CD4-positive, alpha-beta T cell treated with Interleukin-15 for 1 hour (primary cell): ENCODE results near the gene DAAM1.

Experiments
- DNase-seq: peaks from one replicate; pipeline ENCODE4 v3.0.0-alpha.2; 2020

DAAM1 gene

DNA sequence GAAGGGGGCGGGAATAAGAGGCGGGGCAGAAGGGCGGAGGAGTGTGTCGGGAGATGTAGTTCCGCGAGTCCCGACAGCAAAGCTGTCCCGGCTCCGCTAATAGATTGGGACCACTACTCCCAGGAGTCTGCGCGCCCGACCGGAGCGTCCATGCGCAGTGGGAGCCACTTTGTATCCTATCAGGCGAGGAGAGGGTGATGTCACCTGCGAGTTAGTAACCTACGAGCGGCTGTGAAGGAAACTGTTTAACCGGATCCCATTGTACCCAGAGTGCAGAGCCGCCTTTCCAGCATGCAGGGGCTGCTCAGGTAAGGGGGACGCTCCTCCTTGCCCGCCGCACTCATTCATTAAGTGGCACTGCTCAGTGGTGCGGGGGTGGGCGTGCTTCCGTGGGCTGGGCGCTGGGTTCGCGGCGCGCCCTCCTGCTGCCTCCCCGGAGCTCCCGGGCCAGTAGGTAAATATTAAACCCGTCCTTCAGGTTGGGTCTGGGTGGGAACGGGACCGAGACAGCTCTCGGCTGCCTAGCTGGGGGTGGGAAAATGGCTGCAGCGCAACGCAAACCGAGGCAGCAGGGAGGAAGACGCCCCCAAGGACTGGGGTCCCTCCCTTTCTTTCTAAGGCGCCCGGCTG lies at the start of gene DAAM1:
TSS of gene DAAM1 (plus strand) at position 207 of the 630 bp plus-strand sequence. CDS start 74,811 bp downstream, outside the sequence.
- peak; percentile 98 for DNase-seq

DNA sequence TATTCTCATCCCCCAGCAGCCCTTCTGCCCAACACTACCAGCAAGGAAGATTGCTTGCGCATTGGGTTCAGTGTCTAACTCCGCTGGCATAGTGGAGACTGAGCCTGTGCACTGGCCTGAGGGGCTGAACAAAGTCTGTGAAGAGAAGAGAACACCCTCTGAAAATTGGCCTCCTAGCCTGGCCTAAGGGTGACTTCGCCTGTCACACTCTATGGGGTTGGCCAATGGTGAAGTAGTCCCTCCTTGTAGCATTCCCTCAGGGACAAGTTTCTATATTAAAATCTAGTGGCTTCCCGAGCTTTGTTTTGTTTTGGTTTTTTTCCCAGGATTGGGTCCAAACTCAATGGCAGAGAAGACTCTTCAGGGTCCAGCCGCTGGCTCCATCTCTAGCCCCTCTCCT lies 49.1 kb upstream of the DAAM1 start:
- no peak for DNase-seq

DNA sequence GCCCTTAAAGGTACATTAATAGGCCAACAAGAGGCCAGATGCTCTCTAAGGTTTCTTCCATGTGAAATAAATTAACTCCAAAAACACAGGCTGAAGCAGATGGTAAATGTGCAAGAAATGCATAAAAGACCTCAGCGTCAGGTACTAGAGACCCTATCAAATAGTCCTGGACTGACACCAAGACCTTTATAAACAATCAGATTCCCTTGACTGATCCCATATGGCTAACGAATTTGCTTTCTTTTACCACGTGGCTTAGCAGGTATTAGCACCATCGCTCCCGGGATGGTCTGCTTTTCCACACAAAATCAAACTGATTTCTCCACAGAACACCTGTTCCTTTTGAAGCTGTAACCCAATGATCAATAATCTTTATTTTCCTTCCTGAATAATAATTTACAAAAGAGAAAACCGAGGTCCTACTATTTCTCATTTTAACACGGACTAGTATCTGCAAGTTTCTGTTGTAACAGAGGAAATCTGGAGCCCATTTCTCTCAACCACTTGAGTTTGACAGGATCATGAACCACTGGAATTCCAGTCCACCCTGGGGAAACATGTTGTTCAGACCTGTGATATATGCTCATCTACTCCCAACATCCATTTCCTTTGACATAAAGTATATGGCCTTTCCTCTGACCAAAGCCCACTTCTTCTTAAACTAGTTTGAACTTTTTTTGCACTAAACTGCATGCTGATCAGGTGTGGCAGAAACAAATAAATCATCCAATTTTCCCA lies 48.2 kb upstream of the DAAM1 start:
- no peak for DNase-seq

DNA sequence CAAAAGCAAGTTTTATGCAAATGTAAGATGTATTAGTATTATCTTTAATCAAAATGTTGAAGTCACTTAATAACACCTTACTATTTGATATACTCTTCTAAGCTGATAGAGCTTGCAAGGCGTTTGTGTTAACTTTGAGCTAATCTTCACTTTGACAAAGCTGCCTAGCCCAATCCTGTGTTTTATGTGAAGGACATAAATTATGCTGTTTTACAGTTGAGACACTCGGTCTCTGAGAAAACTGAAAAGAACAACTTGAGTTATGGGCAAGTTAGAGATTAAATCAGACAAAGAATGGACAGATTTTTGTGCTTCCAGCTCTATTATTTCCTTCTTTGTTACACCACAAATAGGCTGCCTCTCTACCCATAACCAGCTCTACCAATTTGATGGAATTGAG lies 42.0 kb upstream of the DAAM1 start:
- no peak for DNase-seq

DNA sequence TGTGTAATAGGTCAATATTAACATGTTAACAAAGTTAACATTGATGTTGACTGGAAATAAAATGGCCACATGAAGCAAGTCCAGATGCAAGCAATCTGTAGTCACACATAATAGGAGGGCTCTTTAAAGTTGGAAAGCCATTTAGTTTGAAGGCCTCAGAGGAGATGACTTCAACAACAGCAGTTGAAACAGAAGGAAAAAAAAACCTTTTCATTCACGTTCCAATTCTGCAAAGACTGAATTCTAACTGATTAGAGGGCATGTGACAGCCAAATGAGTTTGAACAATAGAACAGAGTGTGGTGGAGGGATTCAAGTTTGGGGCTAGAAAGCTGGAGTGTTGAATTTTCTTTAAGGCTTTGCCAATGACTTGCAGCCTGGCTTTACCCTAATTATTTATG lies 41.5 kb upstream of the DAAM1 start:
- DNase-seq, result no peak

DNA sequence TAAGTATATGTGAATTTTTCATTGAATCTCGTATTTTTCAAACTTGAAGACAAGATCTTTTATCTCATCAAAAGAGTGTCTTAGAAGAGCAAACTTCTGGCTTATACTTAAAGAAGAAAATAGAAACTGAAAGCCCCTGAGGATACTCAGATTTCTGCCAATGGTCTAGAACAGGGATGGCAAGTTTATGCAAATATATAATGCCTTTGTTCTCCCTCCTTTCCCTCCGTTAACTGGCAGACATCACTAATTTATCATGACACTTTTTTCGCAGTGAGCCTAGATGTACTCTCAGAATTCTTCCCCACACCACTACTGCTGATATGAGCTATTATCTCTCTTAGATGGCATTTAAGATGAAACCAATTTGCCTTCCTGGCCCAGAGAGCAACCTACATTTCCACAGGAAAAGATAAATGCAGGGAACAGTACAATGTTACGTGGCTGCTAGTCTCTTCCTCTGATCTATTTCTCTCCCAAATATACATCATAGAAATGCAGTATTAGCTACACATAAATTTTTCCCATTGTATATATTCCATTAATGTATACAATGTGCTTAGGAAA lies 40.0 kb upstream of the DAAM1 start:
- no peak for DNase-seq

DNA sequence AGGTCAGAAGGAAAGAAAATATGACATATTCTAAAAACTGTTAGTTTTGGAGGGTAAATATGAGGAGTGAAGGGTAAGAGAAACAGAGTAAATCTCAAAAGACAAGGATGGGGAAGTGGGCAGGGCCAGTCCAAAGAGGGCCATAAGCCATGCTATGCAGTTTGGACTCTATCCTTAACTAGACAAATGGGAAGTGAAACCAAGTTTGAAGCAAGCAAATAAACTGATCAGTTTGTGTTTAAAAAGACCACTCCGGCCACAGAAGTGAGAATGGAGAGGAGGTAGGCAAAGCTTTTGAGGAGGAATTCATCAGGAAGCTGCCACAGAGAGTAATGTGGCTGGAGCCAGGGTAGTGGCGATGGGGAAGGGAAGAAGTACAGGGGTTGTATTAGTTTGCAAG lies 37.5 kb upstream of the DAAM1 start:
- no peak for DNase-seq

DNA sequence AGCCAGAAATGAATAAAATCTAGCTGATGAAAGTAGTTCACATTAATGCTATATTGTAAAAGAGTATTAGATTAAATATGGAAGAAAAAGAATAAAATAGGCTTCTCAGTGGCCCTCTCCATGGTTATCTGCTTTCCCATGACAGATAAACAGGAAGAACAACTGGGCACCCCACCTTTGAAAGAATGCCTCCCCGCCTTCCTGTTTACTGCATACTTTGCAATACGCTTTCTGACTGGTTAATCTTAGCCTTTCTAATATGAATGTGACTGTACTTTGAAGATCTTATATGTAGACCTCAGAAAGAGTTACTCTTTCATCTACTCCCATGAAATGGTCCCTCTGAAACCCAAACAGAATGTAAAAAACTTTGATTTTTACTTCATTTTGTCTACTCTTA lies 34.1 kb upstream of the DAAM1 start:
- DNase-seq, result no peak

DNA sequence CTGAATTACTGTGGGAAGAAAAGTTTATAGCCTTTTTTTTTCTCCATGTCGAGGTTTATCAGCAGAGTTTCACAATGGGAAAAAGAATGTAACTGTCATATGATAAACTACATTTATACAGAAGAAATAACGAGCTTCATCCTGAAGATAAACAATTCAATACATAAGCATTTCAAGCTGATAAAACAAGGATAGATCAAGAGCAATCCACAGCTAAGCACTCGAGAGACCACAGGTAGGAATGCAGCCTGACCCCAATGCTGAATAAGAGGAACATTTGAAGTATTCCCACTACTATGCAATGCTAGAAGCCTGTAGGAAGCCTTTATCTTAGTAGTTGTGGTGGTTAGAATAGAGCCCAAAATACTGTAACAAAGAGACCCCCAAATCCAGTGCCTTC lies 32.6 kb upstream of the DAAM1 start:
- DNase-seq, result no peak

DNA sequence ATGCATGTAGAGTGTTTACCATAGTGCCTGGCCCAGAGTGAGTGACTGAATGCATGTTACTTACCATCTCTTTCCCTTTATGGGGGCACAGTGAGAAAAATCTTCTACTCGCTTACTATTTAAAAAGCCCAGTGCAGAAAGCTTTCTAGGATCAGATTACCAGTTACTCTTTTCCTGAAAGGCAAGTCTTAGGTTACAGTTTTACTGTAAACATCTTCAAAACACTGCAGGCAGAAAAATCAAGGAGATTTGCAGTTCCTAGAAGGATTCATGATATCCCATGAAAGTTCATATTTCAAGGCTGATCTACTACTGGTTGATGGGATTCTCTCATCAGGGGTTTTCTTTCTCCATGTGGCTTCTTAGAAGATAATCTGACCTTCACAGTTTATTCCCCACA lies 29.3 kb upstream of the DAAM1 start:
- DNase-seq, result no peak

DNA sequence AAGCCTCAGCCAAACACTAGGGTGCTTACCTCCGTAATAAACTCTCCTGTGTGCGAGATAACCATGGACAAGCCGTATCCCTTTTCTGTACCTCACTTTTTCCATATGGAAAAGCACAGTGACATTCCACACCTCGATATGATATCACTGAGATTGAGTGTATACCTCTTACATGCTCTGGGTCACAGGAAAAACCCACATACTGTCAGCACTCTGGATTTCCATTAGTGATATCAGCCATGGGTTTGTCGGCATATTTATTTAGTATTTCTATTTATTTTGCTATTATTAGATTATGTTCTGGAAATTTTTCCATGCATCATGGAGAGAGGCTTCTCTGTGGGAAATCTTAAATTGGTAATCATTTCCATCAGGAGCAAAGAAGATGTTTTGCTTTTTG lies 28.0 kb upstream of the DAAM1 start:
- no peak for DNase-seq

DNA sequence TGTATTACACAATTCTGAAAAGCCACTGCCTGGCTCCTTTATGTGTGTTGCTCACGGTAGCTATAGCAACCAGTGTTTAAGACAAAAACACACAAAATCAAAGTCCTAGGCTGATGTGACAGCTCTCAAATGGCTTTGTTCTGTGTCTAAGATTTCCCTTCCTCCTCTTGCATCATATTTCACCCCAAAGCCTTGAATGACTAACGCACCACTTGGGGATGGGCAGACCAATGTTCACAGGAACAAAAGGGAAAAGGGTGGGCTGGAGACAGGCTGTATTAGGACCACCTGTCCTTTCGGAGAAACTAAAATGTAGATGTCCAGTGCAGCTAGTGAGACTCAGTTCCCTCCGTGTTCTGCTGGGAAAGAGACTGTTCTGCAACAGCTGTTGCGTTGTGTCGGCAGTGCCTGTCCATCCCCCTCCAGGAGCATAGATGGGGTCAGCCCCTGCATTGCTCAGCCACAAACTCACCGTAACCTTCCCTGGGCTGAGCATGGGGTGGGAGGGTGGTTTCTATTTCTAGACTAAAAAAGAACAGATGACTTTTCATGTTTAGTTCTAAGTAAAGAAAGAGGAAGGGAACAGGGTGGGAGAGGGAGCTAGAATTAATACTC lies 26.8 kb upstream of the DAAM1 start:
- peak; percentile 26 for DNase-seq

DNA sequence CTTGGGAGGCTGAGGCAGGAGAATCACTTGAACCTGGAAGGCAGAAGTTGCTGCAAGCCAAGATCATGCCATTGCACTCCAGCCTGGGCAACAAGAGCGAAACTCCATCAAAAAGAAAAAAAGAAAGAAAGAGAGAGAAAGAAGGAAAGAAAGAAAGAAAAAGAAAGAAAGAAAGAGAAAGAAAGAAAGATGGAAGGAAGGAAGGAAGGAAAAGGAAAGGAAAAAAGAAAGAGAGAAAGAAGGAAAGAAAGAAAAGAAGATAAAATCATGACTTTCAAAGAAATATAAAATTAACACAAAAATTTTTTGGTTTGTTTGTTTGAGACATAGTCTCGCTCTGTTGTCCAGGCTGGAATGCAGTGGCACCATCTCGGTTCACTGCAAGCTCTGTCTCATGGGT lies 22.2 kb upstream of the DAAM1 start:
- no peak for DNase-seq

DNA sequence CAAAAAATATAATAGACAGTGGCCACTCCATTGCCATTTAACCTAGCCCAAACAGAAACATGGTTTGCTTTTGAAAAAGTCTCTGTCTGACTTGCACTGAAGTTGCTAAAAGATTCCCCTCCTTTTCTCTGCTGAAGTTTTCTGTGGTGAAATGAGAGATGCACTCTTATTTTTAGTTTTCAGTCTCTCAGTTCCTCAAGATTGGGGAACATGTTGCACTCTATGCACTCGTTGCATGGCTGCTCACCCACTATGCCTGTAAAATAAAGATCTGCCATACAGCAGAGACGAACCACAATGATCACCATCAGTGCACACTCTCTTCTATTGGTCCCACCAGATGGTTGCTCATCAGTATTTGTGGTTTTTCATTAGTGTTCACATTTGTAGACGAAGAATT lies 13.1 kb upstream of the DAAM1 start:
- DNase-seq, result no peak

DNA sequence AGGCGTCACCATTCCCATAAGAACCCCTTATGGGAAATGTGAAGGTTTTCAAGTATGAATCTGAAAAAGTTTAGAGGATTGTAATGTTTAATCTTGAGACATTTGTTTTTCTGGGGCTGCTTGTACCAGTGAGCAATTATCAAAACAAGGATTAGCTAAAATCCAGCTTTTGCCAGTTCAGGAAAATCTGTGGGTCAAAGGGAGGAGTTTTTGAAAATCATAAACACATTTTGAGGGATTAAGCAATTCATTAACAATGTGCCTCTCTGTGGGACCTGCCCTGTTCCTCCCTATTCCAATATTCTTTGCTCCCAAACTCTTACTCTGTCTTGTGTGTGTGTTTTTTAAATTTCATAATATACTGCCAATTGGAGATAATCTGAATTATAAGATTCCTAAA lies 11.7 kb upstream of the DAAM1 start:
- no peak for DNase-seq

DNA sequence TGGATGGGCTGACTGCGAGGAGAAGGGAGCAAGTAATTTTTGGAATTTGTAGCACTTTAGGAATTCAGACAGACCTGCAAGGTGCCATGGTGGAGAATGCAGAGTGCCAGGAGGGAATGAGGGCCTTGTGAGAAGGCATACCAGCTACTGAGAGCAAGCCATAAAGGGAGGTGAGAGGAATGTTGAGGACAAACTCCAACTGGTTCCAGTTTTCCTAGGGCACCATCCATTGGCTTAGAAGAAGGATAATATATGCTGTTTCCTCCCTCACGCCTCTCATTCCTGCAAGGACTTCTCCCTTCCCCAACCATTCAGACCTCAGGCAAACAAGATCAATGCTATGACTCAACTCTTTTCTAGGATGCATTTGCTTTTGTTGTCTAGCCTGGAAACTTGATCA lies 11.2 kb upstream of the DAAM1 start:
- no peak for DNase-seq

DNA sequence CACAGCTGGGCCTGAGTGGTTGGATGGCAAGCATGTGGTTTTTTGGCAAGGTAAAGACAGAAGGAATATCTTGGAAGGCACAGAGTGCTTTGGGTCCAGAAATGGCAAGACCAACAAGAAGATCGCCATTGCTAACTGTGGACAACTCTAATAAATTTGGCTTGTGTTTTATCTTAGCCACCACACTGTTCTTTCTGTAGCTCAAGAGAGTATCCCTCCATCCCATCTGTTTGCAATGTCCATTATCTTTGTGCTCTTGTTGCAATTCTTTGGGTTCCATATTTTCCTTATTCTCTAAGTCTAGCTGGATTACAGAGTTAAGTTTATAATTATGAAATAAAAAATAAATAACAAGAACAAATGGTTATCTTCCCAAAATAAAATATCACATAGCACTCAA lies 6.7 kb upstream of the DAAM1 start:
- no peak for DNase-seq

DNA sequence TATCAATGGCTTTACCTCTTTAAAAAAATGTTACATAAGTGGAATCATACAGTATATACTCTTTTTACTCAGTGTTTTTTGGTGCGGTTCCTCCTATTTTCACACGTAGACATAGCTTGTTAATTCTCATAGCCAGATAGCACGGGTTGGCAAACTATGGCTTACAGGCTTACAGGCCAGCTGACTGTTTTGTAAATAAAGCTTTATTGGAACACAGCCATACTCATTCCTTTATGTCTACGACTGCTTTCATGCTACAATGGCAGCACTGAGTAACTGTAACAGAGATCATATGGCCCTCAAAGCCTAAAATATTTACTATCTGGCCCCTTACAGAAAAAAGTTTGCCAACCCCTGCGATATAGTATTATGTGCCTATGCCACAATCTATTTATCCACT lies 5.8 kb upstream of the DAAM1 start:
- no peak for DNase-seq

DNA sequence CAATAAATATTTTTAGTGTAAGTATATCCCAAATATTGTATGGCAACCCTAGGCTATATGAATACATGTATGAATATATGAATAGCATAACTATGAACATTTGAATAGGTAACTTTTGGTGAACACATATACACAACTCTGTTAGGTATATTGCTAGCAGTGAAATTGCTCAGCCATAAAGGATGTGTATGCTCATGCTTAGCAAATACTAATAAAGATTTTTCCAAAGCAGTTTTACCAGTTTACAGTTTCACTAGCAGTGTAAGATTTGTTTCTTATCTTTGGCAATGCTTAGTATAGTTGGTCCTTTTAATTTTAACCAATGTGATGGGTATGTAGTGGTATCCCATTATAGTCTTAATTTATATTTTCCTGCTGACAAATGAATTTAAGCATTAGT lies 5.3 kb upstream of the DAAM1 start:
- DNase-seq, result no peak

DNA sequence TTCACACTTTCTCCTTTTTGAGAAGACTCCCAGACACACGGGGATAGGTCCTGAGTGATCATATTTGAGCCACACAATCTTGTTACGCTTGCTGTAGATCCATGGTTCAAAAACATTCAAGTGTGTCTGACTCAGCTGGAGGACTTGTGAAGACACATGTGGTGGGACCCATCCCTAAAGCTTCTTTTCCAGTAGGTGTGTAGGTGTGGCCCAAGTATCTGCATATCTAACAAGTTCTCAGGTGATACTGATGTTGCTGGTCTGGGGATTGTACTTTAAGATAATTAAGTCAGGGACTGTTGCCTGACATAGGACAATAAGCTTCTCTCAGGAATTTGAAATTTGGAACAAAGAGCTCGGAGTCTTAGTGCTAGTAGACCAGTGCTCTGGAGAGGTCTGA lies 4.1 kb upstream of the DAAM1 start:
- DNase-seq, result no peak

DNA sequence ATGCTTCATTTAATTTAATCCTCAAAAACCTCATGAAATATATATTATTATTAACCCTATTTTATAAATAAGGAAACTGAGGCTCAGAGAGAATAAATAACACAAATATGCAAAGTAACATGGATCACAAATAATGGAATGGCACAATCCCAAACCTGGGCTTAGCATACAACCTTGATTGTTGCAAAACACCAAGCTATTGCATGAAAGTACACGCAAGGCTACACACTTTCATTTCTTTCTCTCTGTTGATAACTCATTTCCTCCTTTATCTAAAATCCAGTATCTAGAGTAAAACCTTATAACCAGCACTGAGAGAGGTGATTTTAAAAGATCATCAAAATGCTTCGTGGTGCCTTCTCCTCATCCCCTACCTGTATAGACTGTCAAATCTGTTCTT lies 2.8 kb upstream of the DAAM1 start:
- no peak for DNase-seq

DNA sequence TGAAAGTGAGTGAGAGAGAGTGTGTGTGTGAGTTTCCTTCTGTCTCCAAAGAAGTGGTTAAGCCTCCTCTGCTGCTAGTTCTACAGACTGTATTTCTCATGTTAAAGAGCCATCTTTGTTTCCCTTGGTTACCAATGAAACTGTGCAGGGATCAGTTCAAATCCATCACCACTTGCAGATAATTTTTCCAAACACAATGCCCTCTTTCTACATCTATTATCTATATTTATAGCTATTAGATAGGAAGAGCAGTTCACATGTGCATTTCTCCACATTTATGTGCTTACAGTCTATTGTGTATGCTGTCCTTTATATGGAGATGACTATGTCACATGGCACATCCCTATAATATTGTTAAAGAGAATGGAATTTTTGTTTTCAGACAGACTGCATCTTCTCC lies 2.2 kb upstream of the DAAM1 start:
- no peak for DNase-seq

DNA sequence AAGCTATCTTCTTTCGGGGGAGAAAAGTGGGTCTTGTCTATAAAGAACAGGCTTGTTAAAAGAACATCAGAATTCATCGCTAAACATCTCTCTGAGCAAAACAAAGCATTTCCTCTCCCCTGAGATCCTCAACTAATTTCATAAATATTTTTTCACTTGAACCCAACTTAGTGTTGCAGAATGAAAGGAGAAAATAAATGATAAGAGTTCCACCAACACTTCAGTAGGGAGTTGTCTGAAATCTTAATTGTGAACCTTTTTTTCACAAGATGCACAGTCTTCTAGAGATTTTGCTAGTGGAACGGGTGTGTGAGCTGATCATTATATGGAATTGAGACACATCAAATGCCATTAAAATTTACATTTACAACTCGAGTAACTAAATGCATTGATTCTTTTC lies 1.3 kb upstream of the DAAM1 start:
- DNase-seq, result no peak

DNA sequence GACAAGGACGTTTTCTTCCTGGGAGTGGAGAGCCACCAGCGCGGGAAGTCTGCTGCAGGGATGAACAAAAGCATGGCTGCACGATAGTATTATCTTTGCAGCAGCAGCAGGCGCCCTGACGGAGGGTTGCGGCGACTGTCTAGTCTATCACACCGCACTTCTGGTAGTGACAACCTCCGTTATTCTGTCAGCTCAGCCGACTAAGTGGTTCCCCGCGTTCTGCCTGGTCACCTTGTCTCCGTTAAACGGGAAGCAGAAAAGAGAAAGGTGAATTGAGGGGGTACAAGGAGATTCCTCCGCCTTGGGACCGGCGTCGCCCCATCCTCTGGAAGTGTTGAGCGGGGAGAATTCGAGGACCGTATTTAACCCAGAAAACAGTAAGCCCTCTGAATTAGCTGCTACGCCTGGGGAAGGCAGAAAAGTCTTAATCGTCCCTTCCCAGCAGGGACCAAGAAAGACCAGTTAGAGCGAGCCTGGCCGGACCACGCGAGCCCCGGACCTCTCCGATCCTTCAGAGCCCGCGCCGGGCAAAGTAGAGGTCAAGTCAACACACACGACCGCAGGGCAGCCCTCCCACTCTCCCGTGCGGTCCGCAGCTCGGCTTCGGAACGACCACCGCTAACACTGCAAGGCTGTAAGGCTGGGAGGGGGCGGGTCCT lies 536 bp upstream of the DAAM1 start:
- peak; percentile 46 for DNase-seq
